Fibroblast of skin of back (primary cell): Measurements from ENCODE around the gene PSMC5.
"Not testable (repeated sequence)": the region's sequence is repeated elsewhere in the genome, so short reads cannot be mapped to it uniquely, and the experiment has no call there.

Experiments used
- DNase-seq: peaks from one replicate; pipeline ENCODE4 v3.0.0-alpha.2; 2013

PSMC5 gene

DNA sequence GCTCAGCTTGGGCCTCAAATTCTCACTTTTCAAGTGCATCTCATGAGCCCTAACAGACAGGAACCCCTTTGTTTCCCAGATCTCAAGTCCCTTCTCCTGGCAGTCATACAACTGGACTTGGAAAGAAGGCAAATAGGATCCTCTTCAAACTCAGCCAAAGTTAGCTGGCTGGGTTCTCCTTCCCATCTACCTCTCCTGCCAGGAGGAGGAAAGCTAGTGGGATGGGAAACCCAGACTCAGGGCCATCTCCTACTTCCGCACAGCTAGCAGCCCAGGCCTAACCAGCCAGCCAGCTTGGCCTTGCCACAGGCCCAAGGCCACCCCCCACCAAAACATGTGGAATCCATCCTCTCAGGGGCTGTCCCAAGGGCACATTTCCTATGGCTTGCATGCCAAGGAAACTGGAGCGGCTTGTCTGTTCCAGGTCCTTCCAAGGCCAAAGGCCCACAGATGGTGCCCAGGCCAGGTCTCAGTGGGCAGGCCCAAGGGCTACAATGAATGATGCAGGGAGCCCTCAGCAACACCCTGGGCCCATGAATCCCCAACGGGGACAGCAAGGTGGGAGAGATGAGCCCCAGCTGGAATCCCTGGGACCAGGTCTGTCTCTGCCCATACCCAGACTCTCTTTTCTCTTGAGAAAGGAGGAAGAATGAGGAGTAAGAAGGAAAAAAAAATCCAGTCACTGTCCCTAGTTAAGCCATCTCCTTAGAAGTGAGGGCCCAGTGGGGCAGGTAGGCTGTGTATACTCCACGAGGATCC lies 13.5 kb downstream of the PSMC5 start:
- no peak for DNase-seq

DNA sequence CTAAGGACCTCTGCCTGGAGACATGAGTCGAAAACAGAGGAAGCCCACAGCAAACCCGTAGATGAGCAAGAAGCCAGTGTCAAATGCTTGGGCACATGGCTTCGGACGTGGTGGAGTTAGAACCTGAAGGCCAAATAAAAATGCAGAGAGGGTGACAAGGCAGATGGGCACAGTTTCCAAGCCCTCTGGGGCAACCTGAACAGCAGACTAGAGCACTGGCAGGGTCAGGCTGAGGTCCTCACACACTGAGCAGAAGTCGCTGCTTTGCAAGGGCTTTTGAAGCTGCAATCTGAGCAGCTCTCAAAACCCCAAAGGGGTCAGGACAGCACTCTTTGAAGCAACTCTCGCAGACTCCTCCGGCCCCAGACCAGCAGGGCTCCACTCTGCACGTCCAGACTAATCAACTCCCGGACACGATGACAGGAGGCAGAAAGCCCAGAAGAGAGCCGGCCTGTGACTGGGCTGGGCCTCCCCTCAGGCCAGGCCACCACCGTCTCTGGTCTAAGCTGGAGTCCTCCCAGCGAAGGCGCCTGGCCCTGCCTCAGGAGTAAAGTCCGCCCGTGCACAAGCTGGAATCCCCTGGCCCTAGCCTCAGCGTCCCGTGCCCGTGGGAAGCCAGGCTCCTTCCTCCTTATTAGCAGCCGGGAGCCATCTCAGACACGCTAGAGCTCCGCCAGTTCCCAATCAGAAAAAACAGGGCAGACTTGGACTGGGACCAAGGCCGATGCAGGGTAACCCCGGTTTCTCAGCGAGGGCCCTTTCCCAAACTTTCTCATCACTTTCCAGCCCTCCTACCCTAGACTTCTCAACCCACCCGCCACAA lies 14.3 kb downstream of the PSMC5 start:
- DNase-seq: peak; percentile 50

DNA sequence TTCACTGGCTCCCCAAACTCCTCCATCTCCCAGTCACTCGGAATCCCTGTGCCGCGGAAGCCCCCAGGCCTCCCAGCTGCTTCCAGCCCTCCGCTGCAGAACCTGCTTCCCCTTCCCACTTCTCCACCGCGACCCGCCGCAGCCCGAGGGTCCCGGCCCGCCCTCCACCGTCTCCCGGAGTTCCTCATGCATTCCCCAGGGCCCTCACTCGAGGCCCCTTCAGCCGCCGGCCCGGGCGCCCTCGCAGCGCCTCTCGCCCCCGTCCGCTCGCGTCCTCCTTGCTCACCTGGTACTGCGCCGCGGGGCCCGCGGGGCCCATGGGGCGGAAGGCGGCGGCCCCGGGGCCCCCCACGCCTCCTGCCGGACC lies 14.9 kb downstream of the PSMC5 start:
- no peak for DNase-seq

DNA sequence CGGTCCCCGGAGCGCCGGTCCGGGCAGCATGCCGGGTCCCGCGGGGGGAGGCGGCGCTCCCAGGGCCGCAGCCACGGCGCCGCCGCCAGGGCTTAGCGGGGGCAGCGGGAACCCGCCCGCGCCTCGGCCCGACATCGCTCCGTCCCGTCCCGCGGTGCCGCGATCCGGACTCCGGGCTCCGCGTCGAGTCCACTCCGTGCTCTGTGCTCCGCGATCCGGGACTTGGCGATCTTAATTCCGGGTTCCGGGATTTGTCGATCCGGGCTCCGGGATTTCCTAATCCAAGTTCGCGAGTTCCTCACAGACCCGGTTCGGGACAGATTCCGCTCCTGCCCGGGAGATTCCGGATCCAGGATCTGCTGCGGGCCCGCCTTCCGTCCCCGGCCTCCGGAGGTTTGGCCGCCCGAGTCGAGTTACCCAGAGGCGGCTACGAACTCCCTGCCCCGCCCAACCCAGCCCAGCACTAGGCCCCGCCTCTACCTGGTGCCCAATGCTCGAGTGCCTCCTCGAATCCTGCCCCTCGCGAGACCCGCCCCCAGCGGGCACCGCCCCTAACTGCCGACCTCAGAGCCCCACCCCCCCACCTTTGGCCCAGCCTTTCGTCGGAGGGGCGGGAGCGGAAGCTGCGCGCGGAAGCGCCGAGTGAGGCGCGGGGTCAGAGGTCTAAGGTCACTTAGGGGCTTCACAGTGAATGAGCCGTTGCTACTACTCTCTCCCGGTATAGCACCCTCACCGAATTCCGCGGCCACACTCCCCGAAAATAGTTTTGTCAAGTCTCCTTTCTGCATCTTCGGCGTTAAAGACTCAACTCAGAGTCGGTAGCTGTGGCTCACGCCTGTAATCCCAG lies 15.5 kb downstream of the PSMC5 start, which contains the start of gene SMARCD2:
SMARCD2 (minus strand) TSS at position 146 of the 847 bp plus-strand sequence; CDS start at position 135, 11 bp downstream.
- peak; percentile 98 for DNase-seq

DNA sequence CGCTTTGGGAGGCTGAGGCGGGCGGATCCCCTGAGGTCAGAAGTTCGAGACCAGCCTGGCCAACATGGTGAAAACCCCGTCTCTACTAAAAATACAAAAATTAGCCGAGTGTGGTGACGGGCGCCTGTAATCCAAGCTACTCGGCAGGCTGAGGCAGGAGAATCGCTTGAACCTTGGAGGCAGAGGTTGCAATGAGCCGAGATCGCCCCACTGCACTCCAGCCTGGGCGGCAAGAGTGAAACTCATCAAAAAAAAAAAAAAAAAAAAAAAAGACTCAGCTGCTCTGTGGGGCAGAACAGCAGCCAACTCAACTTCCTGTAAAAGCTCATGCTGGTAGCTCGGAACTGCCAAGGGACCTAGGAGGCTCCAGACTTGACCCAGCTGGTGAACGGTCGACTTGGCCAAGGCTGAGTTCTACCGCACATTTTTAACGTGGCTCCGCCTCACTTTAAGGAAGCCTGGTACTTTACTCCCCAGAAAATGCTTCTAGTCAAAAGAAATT lies 16.2 kb downstream of the PSMC5 start:
- peak; percentile 53 for DNase-seq

DNA sequence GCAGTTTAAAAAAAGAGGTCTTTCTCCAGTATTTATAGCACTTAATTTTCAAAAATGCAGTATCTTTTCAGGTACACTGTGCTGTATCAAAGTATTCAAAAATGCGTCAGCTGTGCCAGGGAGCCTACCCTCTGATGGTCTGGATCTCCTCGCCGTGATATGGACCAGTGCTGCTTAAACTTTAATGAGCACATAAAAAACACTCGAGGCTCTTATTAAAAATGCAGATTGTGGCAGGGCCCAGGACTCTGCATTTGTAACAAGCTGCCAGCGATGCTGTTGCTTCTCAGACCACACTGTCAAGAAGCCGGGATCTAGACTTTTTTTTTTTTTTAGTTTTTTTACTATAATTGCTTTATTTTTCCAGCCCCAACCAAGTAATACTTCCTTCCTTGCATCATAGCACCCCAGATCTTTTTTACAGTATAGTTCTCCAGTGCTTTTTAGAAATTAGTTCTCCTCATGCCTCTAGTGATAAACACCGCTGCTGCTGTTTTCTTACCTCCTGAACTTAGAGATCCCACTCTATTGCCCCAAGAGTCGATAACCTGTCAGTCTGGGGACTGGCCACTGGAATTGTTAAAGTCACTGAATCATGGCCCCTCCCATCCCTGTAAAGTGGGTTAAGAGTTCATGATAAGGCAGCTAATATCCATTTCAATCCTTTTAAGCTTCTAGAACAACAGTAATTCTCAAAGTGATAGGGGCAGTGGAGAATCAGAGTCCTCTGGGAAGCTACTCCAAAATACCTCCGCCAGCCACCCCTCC lies 16.9 kb downstream of the PSMC5 start:
- DNase-seq: no peak

DNA sequence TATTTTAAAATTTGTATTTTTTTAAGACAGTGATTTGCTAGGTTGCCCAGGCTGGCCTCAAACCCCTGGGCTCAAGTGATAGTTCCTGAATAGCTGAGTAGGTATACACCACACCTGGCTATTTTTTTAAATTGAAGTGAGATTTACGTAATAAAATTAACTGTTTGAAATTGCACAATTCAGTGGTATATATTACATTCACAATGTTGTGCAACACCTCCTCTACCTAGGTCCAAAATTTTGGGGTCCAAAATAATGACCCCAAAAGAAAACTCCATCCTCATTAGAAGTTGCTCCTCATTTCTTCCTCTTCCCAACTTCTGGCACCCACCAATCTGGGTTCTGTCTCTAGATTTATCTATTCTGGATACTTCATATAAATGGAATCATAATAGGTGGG lies 18.3 kb downstream of the PSMC5 start:
- DNase-seq: no peak

DNA sequence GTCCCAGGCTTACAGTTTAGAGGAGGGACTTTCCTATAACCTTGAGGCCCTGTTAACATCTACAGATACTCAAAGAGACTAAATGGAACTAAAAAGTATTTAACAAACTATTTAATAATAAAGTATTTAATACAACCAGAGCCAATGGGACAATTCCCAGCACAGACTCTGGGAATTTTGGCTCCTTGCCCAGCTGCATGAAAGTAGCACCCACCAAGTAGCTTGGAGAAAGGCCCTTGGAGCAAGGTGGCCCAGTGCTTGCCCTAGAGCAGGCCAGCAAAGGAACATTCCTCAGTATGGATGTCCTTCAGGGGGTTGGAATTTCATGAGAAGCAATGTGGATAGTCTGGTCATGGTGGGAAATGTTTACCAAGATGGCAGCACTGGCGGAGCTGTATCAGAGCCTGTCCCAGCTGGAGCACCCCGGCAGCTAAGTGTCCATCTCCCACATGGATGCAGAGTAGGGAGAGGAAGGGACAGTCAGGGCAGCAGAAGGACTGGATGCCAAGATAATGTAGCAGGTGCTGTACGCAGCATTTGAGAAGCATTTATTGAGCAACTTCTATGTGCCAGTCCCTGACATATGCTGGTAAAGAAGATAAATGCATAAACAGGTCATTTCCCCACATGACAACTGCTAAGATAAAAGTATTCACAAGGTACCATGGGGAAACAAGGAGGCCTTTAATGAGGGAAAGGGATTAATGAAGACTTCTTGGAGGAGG lies 20.5 kb downstream of the PSMC5 start:
- DNase-seq: no peak

DNA sequence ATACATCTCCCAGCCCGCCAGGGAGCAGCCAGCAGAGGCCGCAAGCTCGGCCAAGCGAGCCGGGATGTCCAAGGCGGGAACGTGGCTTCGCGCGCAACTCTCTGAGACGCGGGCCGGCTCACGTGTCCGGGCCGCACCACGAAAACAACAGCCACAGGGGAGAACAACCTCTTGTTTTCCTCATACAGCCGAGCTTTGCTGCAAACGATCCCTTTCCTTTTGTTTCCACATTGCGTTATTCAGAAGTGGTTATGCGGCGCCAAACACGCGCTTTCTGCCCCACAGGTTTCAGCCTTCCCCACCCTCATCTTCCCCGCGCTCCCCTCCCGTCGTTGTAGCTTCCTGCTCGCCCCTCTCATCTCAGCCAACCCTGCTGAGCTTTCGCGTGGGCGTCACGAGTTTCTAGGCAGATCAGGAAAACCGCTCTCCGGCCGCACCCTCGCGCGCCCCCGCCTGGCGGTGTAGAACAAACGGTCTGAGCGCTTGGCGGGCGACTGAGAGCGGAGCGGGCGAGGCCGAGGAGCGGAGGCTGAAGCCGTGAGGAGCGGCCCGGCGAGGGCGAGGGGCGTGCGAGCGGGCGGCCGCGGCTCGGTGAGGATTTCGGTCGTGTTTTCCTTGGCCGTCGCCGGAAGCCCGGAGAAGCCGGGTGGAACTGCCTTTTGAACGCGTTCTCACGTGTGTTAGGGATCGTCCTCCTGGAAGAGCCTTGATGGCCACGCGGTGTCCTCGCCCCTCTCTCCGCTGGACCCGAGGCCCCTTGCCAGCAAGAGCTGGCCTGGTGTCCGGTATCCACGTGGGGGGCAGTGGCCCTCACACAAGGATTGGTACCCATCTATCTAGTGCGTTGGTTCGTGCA lies 21.8 kb downstream of the PSMC5 start:
- peak; percentile 88 for DNase-seq

DNA sequence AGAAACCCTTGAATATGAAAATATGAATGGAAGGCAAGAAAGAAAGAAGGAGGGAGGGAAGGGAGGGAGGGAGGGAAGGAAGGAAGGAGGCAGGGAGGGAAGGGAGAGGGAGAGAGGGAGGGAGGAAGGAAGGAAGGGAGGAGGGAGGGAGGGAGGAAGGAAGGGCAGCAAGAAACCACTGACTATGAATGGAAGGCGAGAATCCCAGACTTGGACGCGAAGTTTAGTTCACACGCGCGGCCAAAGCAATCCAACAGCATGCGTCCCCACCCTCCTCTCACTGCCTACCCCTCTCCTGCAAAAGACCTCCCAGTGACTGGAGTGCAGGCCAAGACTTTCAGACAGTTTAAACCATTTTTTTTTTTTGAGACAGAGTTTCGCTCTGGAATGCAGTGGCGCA lies 23.2 kb downstream of the PSMC5 start:
- DNase-seq: no peak

DNA sequence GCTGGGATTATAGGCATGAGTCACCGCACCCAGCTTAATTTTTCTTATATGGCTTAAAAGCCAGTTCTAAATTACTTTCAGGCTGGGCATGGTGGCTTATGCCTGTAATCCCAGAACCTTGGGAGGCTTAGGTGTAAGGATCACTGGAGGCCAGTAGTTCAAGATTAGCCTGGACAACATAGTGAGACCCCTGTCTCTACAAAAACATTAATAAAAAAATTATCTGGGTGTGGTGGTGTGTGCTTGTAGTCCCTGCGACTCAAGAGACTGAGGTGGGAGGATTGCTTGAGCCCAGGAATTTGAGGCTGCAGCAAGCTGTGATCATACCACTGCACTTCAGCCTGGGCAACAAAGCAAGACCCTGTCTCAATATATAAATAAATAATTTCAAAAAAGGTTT lies 26.0 kb downstream of the PSMC5 start:
- no peak for DNase-seq

DNA sequence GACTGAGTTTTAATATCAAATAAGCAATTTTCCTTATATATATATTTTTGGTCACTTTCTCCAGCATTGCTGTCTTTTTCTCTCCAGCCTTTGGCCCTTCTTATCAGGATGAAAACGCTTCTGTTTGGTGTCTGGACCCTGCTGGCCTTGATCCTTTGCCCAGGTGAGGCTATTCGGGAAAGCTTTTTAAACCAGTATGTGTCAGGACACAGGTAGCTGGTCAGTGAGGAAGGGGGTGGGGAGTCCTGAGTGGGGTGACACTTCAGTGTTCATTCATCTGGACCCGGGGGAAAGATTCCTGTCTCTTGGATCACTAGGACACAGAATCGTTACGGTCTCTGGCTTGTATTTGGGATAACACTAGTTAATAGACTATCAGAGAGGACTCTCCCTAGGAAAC lies 27.5 kb downstream of the PSMC5 start:
- no peak for DNase-seq

DNA sequence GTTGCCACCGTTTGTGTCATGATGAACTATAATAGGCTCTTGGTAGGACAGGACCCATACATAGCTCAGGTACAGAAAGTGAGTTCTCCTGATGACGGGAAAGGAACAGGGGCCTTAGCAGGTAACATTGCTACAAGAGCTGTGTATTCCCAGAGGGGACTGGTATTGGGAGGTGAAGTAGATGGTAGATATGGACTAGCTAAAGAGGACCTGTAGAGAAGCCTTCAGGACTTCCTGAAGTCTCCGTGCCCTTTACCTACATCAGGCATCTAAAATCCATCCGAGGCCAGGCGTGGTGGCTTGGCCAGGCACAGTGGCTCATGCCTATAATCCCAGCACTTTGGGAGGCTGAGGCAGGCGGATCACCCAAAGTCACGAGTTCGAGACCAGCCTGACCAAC lies 28.0 kb downstream of the PSMC5 start:
- no peak for DNase-seq

DNA sequence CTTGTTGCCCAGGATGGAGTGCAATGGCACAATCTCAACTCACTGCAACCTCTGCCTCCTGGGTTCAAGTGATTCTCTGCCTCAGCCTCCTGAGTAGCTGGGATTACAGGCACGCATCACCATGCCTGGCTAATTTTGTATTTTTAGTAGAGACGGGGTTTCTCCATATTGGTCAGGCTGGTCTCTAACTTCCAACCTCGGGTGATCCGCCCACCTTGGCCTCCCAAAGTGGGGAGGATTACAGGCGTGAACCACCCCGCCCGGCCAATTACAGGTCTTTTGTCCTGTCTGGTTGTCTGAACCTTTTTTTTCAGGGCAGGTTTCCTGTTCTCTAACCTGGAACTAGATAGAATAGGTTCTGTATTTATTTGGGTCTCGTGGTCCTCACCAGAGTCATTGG lies 29.2 kb downstream of the PSMC5 start:
- DNase-seq: not testable (repeated sequence)

DNA sequence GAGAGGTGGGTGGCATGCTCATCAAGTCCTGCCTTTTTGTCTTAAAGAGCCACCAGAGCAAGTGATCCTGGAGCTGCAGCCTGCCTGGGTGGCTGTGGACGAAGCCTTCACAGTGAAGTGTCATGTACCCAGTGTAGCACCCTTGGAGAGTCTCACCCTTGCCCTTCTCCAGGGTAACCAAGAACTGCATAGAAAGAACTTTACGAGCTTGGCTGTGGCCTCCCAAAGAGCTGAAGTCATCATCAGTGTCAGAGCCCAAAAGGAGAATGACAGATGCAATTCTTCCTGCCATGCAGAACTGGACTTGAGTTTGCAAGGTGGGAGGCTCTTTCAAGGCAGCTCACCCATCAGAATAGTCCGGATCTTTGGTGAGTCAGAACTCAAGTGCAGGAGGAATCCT lies 32.0 kb downstream of the PSMC5 start:
- no peak for DNase-seq

DNA sequence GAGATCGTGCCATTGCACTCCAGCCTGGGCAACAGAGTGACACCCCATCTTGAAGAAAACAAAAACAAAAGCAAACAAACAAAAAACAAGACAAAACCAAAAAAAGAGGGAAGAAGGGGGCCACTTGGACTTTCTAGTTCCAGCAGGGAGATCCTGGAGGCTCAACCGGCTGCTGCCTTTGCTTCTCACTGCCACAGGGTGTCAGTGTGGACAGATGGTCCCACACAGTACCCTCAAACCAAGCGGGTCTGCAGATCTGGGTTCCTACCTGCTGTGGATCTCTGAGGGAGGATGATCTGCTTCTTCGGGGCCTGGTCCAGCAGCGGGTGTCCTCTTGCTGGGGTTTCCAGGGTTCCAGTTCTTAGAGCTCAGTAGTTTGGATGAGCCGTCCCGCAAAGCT lies 39.4 kb downstream of the PSMC5 start:
- not testable (repeated sequence) for DNase-seq

DNA sequence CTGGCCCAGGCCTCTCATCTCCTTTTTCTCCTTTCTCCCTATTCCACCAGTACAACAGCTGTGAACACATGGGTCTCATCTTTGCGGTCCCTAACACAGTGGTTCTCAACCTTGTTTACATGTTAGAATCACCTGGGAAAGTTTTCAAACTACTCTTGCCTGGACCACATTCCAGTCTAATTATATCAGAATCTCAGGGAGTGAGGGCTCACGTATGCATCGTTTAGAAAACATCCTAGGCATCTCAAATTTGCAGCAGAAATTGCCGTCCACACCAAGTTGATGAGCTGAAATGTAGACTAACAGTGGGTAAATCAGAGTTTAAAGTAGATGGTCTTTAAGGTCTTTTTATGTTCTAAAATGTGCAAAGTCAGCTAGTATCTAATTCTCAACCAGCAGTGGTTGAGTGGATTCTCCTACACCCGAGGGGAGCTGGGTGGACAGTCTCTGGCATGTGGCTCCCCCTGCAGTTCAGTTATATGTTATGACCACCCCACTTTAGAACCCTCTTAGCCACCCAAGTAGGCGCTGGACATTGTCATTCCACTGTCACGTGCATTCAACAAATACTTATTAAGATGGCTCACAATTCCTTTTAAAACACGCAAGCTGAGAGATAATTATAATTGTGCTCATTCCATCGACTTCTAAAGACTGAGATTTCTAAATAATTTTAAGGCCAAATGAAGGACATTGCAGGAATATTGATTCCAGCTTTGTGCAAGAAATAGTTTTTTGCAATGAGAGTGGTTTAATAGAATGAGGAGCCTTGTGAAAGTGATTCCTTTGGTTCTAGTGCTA lies 42.5 kb downstream of the PSMC5 start:
- peak; percentile 34 for DNase-seq

DNA sequence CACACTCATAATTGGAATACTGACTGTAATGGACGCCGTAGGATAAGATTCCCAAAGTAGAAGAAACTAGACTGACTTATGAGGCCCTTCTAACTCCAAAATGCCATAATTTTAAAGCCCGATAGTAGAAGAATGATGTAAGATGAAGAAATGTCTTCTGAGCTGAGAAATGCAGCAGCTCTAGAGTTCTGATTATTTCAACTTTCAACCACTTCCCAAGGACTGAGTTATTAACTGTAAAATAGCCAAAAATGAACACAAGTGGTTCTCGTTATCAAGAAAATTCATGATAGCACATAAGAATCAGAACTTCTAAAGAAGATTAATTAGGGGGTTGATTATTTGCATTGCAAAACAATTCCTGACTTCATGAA lies 43.0 kb downstream of the PSMC5 start:
- not testable (repeated sequence) for DNase-seq

DNA sequence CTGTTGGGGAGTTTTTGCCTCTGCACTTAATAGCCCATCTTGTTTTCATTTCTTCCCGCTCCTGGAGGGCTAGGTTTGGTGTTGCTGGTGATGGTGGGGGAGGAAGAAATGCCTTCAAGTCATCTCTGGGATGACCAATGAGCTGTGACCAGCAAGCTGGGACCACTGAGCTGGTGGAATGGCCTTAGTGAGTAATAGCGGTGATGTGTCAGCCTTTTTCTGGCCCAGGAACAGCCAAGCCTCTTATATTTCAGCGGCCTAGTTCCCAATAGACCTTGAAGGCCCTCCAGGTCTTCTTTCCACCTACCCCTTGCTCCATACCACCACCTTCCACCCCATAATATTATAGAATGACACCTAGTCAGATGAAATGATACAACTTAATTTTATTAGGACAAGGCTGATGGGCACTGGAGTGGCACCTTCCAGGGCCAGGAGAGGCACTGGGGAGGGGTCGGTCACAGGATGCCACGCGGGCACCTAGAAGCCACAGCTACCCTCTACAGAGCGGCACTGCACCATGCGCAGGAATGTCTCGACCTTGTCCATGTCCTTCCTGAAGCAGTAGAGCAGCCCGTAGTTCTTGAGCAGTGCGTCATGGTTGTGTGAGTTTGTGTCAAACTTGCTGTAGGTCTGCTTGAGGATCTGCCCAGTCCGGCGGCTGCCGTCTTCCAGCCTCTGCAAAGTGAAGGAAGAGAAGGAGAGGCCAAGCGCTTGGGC lies 44.6 kb downstream of the PSMC5 start:
- DNase-seq: not testable (repeated sequence)
